Muscle of back (tissue), 13 donors: ENCODE measurements around the gene TOM1L1. TPM values are rescaled to one million over a fixed set of nuclear protein-coding genes. Genes with fewer than 3 reads are reported as not detected.
"Not testable (repeated sequence)": the region's sequence is repeated elsewhere in the genome, so short reads cannot be mapped to it uniquely, and the experiment has no call there.

ENCODE experiments used
- DNase-seq, 3 donors: peaks; one replicate each; pipeline versions ENCODE4 v3.0.0 to v3.0.0-alpha.2; 2013
- long read RNA-seq, 9 donors: transcript quantifications; one replicate each; lab custom pipeline, GENCODE V29; 2026
- polyA plus RNA-seq, 10 donors: library from polyadenylated mRNA; unstranded; fragments of 120-200 nt; gene quantifications; one replicate each; pipeline ENCODE4 v1.2.1, GENCODE V29; 2013; ENCODE audit not compliant: insufficient read length in 10 of 10

Gene TOM1L1, protein sequence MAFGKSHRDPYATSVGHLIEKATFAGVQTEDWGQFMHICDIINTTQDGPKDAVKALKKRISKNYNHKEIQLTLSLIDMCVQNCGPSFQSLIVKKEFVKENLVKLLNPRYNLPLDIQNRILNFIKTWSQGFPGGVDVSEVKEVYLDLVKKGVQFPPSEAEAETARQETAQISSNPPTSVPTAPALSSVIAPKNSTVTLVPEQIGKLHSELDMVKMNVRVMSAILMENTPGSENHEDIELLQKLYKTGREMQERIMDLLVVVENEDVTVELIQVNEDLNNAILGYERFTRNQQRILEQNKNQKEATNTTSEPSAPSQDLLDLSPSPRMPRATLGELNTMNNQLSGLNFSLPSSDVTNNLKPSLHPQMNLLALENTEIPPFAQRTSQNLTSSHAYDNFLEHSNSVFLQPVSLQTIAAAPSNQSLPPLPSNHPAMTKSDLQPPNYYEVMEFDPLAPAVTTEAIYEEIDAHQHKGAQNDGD
- 10 to 100 TPM in 2 of 10 donors, 1 to 10 TPM in 8; 4.2 to 16.1 (median 6.3) TPM for polyA plus RNA-seq
- long read RNA-seq, donor 1, partial matches to known transcripts, result 6 of 22 reads
- long read RNA-seq, donor 1, other reads (novel, unspliced or antisense), result 16 of 22 reads
- long read RNA-seq, donor 2, partial matches to known transcripts, result 21 of 22 reads
- long read RNA-seq, donor 2, other reads (novel, unspliced or antisense), result 0 of 22 reads
- long read RNA-seq, donor 3, result 0 reads
- long read RNA-seq, donor 4, result 0 reads
- long read RNA-seq, donor 5, partial matches to known transcripts, result 0 of 1 reads
- long read RNA-seq, donor 5, other reads (novel, unspliced or antisense), result 0 of 1 reads
- long read RNA-seq, donor 6, result 0 reads
- long read RNA-seq, donor 7, result 0 reads
- long read RNA-seq, donor 8, partial matches to known transcripts, result 0 of 1 reads
- long read RNA-seq, donor 8, other reads (novel, unspliced or antisense), result 0 of 1 reads
- long read RNA-seq, donor 9, result 0 reads

DNA sequence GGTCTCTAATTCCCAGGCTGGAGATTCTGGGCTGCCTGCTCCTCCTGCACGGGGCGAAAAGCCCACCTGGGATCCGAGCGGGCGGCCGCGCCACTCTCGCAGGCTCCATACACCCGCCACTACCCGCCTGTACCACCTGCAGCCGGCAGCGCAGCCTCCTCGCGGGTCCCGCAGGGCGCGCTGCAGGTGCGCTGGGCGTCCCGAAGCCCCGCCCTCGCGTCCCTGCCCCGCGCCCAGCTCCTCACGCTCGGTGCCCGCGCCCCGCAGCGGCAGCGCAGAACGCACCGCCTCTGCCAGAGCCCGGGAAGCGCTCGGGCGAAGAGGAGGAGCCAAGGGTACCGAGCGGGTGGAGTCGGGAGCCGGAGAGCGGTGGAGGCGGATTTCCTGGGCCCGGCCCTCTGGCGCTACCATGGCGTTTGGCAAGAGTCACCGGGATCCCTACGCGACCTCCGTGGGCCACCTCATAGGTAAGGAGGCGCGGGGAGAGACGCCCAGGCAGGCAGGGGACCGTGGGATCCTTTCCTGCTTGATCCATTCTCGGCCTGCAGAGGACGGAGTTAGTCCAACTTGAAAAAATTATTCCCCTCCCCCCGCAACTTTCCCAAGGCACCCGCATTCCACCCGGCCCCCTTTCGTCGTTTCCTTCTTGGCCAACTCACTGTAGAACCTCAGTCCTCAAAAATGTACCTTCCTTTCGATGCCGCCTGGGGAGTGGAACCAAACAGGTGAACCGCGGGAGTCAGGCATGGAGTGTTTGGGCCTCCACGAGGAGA, at the start of gene TOM1L1:
Gene TOM1L1, plus strand, starts transcription at position 396 of the 773 bp plus-strand sequence. Its CDS starts 14 bp downstream, at position 410.
- DNase-seq, result peak; percentile 12 to 59 (median 30)

DNA sequence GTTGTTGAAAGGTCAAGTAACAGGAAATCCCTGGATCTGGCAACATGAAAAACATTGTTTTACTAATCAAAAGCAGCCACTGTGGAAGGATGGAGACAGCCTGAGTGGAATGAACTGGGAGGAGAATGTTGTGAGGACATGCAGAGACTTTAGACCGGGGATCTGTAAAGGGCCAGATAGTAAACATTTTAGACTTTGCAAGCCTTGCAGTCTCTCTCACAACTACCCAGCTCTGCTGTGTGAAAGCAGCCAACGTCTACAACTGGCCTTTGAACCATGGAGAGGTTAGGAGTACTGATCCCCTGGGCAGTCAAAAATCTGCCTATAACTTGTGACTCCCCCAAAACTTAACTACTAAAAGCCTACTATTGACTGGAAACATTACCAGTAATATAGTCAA, 41.5 kb upstream of the TOM1L1 start:
- no peak for DNase-seq

DNA sequence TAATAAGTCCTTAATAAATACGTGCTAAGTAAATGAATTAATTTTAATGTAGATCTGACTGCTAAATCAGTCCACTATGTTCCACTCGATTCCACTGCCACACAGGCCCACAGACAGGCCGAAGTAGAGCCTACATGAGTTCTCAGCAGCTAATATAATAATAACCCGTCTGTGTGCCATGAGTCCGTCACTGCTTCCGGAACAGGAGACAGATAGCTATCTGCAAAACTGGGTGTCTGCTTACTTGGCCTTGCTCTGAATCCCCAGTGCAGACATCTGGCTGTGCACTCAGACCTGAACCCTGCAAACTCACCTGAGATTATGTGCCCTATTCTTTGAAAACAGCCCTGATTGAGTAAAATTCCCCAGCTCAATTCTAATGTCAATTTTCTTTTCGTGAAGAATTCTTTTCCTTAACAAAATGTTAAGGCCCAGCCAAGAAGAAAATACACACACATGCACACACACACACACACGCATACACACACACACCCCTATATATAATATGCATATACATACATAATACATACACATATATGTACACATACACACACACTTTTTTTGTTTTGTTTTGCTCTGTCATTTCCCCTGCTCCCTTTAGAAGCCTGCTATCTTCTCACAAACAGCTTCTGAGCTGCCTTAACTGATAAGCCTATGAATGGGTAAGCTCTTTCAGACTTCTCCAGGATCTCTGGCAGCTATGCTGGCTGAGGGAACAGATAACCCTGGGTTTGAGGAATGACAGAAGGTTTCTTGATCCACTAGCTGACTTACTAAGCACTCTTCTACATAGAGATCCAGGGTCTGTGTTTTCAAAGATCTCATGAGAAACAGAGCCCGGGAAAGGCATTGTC, 39.8 kb upstream of the TOM1L1 start:
- DNase-seq, result no peak

DNA sequence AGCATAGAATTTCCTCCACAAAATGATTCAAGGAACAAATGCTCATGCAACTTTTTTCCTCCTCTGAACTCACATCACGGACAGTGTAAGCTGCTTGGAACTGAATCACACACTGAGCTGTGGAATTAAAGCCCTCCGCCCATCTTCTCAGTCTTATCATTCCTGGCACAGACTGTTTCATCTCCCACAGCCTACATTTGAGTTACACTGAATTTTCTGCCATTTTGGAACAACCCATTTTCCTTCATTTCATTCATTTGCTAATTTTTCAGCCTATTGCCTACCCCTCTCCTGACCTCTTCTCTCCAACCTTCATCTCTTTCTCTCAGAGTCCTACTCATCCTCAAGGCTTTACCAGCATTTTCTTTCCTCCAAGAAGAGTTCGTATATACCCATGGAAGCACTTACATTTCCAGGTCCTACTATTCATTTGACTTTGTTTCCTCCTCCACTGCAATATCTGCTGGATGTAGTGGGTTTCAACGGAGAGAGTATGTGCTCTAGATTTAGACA, 39.1 kb upstream of the TOM1L1 start:
- DNase-seq, result no peak

DNA sequence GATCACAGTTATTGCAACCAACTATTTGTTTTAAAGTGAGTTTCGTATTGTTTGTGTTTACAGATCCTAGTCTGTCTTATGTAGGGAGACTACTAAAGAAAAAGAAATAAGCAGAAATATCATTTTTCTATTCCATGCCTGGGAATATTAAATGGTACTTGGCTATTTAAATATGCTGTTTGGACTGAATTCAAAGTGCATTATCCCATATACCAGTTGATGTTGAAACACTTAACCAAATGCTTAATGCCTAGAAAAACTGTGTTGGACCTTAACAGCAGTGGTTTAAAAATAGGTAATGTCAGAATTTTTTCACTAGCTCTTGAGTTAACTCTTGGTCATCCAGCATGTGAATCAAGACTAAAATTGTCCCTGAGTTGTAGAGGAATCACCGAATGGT, 37.5 kb upstream of the TOM1L1 start:
- DNase-seq, result no peak

DNA sequence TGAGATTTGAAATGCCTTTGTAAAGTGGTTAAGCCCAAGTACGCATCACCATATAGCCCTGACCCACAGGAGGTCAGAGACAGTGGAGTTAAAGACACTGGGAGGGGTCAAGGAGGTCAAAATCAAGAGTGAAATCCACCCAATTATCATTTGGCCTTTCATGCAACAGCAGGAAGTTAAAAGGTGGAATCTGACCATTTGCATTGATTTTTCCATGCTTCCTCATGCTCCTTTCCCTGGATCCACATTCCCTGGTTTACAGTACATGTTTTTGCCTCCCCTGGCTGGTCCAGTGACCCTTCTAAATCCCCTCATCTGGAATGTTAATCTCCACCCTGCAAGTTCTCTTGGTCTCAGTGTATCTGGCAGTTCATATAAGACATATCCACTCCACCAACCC, 36.6 kb upstream of the TOM1L1 start:
- no peak for DNase-seq

DNA sequence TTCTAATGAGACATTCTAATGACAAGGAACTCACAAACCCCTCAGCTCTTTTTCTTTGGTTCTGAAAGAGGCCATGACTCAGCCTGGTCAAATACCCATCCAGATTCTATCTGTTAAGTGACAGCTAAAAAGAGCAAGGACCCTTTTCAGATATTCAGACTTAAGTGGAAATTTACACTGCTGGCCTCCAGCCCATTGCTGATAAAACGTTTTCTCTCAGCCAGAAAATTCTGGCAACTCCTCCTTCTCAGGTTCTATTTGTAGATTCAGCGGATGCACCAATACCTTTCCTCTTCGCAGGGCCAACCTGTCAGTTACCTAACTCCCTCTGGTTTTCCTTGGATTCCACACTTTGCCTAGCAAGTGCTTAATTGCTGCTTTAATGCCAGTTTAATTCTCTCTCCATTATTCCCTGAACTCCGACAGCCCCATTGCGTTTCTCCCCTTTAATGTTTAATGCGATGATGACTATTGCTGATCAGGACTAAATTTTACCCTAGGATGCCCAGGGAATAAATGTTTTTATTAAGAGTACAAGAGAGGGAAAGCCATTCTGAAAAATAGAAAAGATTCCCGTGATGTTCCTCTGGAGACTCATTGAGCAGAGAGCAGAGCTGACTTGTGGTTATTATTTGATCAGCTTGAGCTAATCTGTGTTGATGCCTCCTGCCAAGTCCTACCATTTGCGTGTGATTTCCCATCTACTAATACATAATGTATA, 35.9 kb upstream of the TOM1L1 start:
- peak in 2 of 3 donors; percentile 3 to 22 for DNase-seq

DNA sequence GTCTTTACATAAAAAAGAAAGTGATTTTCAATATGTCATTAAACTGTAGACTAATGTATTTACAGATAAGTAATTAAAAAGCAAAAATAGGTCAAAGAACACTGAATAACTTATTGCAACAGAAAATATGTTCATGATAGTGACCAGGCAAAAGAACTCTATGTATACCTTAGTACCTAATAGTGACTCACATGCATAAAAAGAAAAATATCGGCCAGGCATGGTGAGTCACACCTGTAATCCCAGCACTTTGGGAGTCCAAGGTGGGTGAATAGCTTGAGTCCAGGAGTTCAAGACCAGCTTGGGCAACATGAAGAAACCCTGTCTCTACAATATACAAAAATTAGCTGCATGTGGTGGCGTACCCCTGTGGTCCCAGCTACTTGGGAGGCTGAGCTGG, 33.0 kb upstream of the TOM1L1 start:
- no peak for DNase-seq

DNA sequence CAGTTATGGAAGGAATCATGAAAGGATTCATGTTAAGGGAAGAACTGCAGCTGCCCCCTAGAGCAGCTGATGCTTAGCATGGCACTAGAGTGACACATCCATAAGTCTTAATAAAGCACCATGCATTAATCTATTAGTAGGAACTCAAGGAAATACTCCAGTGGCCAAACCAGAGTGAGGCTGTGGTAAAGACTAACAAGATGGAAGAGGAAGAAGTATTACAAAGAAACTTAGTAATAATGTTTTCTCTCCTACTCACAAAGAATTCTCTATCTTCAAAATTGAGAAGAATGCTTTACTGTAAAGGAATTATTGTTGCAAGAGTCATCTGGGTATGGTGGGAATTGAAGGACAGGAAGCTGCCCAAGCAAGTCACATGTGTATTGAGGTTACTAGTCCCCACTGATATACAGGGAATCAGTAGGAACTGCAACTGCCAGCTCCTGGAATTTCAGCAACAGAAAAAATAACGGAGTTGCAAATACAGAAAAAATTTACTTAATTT, 29.9 kb upstream of the TOM1L1 start:
- DNase-seq, result no peak

DNA sequence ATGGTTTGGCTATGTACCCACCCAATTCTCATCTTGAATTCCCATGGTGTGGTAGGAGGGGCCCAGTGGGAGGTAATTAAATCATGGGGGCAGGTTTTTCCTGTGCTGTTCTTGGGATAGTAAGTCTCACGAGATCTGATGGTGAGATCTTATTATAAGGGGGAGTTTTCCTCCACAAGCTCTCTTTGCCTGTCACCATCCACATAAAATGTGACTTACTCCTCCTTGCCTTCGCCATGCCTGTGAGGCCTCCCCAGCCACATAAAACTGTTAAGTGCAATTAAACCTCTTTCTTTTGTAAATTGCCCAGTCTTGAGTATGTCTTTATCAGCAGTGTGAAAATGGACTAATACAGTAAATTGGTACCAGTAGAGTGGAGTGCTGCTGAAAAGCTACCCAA, 24.7 kb upstream of the TOM1L1 start:
- DNase-seq, result not testable (repeated sequence)

DNA sequence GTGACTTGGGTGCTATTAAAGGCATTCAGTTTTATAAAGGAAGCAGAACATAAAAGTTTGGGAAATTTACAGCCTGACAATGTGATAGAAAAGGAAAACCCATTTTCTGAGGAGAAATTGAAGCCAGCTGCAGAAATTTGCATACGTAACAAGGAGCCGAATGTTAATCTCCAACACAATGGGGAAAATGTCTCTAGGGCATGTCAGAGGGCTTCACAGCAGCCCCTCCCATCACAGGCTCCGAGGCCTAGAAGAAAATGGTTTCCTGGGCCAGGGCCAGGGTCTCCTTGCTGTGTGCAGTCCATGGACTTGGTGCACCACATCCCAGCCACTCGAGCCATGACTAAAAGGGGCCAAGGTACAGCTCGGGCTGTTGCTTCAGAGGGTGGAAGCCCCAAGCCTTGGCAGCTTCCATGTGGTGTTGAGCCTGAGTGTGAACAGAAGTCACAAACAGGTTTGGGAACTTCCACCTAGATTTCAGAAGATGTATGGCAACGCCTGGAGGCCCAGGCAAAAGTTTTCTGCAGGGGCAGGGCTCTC, 23.9 kb upstream of the TOM1L1 start:
- no peak for DNase-seq

DNA sequence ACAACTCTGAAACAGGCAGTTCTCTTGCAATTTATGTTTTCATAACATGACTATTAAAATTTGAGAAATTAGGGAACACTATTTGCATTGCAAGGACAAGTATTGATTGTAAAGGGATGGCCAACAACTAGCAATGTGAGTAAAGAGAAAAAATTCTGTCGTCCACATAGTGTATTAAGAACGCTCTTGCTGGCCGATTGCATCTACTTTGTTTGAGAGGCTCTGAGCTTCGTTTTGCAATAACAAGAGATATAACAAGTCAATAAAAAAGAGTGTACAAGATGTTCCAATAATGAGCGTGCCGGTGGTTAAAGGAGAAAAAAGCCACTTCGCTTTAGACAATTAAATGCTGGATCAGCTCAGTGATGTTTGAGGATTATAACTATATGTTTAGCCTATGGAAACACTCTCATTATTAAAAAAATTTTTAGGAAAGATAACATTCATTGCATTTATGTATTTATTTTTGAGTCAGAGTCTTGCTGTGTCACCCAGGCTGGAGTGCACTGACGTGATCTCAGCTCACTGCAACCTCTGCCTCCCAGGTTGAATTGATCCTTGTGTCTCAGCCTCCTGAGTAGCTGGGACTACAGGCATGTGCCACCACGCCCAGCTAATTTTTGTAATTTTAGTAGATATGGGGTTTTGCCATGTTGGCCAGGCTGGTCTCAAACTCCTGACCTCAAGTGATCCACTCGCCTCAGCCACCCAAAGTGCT, 19.2 kb upstream of the TOM1L1 start:
- DNase-seq, result no peak

DNA sequence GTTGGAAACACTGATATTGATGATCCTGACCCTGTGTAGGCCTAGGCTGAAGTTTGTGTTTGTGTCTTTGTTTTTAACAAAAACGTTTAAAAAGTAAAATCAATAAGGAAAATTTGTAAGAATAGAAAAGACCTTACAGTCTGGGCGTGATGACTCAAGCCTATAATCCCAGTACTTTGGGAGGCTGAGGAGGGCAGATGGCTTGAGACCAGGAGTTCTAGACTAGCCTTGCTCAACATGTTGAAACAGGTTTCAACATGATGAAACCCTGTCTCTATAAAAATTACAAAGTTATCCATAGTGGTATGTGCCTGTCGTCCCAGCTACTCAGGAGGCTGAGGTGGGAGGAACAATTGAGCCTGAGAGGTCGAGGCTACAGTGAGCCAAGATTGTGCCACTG, 18.3 kb upstream of the TOM1L1 start:
- DNase-seq, result no peak

DNA sequence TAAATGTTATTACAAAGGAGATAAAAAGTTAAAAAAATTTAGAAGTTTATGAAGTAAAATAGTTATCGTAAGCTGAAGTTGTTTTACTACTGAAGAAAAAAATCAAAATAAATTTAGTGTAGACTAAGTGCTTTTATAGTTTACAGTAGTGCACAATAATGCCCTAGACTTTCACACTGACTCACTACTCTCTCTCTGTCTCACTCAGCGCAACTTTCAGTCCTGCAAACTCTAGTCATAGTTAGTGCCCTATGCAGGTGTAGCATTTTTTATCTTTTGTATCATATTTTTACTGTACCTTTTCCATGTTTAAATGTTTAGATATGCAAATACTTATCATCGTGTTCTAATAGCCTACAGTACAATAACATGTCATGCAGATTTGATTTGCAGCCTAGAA, 17.7 kb upstream of the TOM1L1 start:
- no peak for DNase-seq

DNA sequence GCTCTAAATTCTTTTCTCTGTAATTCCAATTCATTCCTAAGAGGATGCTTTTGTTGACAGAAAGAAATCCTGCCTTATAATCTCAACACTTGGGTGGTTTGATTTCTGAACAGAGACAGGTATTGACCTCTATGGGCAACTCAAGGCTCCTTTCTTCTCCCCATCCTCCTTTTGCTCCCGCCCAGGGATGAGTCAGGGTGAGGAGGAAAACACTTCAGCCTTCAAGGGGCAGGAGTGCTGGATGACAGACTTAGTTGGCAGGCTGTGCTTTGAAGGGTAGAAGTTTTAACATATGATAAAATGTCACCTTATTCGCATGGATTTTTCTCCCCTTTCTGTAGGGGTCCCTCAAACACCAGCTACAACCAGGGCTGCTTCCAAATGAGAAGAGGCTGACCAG, 16.7 kb upstream of the TOM1L1 start:
- no peak for DNase-seq

DNA sequence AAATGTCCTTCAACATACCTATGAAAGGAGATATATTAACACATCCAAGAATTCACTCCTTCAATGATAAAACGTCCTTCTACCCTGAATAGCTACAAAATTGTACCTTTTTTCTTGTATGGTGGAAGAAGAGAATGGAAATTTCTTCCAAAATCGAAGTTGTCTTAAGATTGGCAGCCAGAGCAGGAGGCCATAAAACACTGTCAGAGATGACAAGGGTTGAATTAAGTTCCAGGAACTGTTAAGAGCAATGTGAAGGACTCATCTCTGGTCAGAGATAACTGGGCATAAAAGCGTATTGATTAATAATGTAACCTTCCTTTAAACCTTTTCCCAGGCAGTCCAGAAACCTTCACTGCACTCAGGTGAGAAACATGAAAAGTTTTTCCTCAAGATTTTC, 12.9 kb upstream of the TOM1L1 start:
- DNase-seq, result no peak

DNA sequence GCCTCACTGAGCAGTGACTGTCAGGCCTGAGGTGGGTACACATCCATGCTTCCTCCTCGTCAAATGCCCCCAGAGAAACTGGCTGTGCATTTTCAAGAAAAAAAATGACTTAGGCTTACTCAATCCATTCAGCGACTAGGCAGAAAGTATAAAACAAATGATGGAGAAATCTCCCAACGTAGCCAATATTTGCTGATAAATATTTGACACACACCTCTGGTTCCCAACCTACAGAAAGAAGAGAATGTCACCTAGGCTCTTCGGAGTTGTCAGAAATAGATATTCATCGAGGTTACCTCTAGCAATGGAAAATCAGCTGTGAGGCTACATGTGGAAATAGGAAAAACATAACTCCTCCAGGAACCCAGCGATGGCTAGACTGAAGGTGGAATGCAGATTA, 12.4 kb upstream of the TOM1L1 start:
- no peak for DNase-seq

DNA sequence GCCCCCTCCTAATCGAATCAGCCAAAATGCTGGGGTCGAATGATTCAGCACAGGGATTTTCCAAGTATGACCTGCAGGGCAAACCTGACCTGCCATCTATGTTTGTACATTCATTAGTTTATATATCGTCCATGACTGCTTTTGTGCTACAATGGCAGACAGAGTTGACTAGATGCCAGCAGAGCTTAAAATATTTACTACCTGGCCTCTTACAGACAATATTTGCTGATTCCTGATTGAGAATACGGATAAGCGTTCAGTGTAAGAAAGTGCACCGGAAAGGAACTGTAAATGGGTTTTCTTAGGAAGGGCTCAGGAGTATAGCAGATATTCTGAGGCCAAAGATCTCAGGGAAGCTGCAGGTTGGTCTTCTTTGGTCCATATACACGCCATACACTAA, 11.7 kb upstream of the TOM1L1 start:
- DNase-seq, result no peak
